HG02884 (cell line): ENCODE measurements around the gene FAM120A.
A peak's percentile ranks its signal among the peaks of the same experiment; 100 is the strongest.

Experiments
- ATAC-seq: cut with Tn5 transposase; IDR thresholded peaks from one replicate; pipeline ENCODE4 v1.9.1; 2021; ENCODE audit warnings: mild to moderate bottlenecking, moderate library complexity; ENCODE audit not compliant: unreplicated experiment

Gene FAM120A

DNA sequence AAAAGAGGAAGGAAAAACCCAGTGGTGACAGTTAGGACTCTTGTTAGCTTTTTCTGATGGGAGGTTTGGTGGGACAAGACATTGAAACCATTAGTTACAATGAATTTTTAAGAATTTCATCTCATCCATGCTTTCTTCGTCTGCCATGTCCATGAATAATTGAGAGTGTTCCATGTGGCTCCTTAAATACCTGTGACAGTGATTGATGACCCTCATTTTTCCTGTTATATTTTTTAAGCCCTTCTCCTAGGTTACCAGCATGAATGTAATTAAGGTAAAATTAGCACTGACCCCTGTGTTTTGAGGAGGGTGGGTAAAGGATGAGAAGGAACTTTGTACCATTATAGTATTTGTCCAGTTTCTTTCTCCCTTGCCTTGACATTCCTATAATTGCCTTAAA, 101.4 kb downstream of the FAM120A start:
- no peak for ATAC-seq

DNA sequence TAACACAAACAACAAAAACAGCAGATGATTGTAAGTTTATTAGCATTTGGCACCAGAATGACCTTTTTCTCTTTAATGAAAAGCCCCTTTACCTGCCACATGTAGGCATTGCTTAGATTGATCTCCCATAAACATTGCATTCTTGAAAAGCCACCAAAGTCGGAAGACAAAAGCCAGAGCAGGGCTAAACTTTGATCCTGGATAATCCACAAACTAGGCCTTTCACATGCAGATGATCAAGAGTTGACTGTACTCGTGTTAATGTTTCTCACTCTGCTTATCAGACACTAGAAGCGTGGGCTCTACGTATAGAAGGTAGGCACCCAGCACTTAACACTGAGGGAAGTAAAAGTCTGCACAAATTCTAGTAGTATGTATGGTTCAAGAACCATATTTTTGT, 103.9 kb downstream of the FAM120A start:
- ATAC-seq, result no peak

DNA sequence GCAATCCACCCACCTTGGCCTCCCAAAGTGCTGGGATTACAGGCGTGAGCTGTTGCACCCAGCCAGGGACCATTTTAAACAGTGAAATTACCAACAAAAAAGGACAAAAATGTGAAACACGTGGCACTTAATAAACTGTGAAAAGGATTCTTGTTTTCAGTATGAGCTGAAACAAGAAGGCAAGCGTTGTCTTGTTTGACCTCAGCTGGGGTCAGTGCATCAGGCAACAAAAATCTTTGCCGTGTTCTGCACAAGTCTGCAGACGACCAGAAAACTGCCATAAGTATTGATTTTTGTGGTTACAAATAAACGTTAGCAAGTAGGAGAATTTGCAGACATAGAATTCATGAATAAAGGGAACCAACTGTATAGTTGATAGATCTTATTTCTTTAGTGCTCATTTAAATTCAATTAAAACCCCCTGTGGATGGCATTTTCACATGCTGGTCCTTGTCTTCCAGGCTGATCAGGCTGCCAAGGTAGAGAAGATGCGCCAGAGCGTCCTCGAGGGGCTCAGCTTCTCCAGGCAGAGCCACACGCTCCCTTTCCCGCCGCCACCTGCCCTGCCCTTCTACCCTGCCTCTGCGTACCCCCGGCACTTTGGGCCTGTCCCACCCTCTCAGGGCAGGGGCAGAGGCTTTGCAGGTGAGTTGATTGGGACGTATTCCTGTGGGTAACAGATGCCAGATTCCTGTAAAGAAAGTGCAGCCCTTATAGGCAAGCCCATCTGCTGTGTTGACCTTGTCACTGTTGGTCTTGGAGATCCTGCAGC, 106.1 kb downstream of the FAM120A start:
- no peak for ATAC-seq

DNA sequence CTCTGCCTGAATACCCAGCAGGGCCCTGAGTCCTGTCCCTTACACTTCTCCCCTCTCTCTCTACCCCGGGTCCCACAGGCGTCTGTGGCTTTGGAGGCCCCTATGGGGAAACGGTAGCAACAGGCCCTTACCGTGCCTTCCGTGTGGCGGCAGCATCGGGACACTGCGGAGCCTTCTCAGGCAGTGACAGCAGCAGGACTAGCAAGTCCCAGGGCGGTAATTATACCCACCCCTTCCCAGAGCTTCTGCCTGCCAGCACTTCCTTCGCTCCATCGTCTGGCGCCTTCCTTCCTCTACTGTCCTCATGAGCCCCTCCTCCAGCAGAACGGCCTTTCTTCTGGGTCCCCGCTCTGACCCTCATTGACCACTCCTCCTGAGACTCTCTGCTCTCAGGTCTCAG, 107.0 kb downstream of the FAM120A start:
- no peak for ATAC-seq

DNA sequence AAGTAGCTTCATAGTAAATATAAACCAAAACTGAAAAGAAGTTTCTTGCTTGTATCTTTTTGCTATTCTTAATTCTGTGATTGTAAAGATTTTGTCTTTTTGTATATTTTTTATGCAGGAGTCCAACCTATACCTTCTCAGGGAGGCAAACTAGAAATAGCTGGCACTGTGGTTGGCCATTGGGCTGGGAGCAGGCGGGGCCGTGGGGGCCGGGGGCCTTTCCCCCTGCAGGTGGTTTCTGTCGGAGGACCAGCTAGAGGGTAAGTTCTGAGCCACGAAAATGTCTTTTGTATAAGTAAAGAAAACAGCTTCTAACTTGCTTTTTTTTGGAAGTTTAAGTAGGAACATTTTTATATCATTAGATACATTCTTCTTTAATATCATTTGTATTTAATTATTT, 109.5 kb downstream of the FAM120A start:
- ATAC-seq, result no peak

DNA sequence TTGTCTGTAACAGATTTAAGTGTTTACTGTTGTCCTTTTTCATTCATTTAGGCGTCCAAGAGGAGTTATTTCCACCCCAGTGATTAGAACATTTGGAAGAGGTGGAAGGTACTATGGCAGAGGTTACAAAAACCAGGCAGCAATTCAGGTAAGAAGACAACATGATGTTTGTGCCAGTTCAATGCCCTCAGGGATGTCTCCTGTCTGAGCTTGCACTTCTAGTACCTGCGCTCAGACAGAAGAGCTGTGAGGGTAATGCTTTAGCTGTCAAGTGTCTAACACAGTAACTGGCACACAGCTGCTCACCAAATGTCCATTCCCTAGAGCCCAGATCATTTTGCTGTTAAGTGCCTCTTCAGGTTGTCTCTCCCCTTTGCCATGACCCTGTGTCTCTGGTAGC, 110.7 kb downstream of the FAM120A start:
- no peak for ATAC-seq

DNA sequence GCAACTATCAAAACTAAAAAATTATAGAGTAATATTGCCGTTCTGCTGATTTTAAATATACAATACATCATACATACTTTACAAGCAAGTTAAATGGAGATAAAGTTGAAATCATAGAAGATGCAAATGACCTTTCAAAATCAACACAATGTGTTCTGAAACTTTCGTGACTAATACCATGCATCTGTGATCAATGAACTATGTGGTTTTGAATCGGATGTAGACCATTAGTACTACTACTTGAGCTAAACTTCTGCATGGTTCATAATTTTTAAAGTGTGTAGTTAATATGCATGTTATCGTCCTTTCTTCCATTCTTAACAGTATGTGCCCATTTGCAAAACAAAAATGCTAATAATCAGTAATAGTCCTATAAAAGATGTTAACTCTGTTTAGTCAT, 113.6 kb downstream of the FAM120A start:
- ATAC-seq, result no peak

DNA sequence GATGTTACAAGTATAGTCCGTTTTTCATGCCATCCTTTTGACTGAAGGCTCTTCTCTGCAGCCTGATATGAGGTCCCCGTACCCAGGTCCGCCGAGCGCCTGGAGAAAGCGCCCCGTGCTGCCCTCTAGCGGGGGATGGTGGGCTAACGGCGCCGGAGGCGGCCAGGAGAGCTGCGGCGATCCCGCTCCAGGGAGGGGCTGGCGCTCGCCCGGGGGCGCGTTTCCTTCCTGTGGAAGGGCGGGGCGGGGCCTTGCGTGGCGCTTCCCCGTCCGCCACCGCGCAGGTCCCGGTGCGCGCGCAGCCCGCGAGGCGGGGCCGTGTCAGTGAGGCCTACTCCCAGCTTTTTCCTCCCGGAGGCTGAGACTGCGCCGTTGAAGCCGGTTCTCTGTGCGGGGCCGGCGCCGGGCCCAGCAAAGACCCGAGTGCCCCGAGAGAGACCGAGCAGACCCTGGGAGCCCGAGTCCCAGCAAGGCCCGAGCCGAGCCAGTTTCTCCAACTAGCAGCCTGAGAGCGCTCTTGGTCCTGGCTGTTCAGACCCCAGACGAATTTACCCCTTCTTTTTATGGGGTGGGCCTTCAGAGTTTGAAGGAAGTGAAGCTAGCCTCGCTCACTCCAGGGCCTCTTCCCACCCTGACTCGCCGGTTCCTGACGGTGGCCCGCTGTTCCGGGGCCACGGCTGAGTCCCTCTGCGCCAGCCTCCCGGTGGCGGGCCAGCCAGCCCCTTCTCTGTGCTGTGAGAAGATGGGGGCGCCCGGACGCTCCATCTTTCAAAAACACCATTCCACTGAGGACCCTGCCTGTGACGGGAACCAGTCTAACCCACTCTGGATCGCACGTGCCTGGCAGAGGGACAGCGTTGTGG, 115.2 kb downstream of the FAM120A start:
- ATAC-seq, result peak; percentile 81

DNA sequence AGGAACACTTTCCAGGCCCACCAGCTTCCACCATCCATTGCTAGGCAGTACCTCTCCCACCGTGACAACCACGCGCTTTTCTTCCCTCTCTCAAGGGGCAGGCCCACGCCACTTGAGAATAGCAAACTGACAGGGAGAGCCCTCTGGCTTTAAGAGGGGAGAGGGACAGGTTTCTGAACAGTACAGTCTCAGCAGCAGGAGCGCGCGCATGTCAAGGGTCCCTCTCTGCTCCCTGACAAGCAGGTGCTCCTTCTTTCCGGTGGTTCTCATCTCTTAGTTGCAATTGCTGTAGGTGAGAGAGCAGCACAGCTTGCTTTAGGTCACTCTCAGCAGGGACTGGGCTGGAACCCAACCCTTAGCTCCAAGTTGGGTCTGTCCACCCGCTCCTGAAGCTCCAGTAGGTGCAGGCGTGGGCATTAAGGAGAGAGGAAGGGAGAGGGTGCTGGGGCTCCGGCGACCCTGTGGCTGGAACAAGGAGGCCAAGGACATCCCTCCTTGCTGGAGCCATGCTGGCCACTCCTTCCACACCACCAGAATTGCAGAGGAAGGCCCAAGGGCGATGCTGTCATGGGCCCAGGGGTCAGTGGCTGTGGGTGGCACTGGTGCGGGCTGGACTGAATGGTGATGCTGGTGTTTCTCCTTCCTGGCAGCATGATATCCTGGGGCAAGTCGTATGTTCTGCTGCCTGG, 115.9 kb downstream of the FAM120A start:
- ATAC-seq, result no peak

DNA sequence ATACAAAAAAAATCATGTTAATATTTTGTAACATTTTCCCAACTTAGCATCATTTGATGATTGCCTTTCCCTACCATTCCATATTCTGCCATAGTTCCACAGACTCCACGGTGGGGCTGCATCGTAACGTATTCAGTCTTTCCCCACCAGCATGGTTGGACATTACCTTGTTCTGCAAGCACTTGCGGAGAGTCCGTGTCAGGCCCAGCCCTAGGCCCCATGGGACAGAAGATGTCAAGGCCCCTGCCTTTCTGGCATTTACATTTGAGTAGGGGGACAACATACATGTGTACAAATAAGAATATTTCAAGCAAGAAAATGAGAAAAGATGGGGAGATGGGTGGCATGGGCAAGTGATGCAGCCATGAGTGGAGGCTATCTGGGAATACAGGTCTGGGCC, 116.7 kb downstream of the FAM120A start:
- no peak for ATAC-seq

DNA sequence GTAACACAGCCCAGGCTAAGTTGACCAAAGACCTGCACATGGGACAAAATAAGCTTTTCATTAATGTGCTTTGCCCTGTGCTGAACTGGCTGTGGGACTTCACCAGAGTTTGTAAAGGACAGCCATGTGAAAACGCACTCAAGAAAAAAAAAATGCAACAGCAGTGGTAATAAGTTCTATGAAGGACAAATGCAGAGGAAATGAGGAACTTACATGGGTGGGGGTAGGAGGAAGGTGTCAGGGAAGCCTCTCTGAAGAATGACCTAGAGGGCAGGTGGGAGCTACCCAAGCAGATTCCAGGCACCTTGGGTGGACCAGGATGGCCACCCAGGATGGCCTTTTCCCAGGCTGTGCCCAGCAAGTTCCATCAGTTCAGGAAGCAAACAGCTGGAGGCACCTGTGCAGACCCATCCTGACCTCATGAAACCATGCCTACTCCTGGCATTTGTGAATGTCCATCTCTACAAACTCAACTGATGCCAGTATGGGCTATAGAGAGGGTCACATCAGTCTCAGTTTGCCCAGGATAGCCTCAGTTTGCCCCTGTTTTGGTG, 118.2 kb downstream of the FAM120A start:
- no peak for ATAC-seq

DNA sequence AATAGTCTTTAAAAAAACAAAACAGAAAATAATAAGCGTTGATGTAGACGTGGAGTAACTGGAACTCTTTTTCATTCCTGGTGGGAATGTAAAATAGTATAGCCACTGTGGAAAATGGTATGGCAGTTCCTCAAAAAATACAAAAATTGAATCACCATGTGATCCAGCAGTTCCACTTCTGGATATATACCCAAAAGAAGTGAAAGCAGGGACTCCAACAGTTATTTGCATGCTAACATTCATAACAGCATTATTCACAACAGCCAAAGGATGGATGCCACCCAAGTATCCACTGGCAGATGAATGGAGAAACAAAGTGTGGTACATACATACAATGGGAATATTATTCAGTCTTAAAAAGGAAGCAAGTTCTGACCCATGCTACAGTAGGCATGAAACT, 120.7 kb downstream of the FAM120A start:
- no peak for ATAC-seq

DNA sequence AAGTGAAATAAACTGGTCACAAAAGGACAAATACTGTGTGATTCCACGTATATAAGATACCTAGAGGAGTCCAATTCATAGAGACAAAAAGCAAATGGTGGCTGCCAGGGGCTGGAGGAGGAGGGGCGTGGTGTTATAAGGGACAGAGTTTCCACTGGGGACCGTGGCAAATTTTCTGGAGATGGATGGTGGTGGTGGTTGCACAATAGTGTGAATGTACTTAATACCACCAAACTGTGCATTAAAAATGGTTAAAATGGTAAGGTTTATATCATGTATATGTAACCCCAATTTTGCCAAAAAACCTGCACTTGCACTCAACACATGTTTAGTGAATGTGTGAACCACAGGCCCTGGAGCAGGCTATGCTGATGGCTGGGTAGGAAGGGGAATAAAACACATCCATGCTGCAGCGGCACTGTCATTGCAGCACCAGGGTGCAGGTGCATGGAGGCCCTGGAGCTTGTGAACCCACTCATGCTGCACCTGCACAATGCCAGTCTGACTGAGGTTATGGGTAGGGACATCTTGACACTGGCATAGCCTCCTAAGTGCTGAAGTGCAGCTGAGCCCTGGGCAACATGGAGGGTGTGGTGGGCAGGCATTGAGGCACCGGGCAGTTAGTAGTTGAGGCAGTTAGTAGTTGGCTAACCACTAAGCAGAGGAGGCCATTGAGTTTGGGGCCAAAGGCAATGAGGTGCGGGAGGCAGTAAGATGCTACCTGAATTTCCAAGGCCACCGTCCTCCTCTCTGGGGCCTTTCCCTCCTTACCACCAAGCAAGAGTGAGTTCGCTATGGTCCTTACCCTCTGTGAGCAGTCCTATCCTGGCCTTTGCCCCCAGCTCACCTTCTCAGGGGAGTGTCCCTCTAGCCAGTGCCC, 121.4 kb downstream of the FAM120A start:
- ATAC-seq, result no peak

DNA sequence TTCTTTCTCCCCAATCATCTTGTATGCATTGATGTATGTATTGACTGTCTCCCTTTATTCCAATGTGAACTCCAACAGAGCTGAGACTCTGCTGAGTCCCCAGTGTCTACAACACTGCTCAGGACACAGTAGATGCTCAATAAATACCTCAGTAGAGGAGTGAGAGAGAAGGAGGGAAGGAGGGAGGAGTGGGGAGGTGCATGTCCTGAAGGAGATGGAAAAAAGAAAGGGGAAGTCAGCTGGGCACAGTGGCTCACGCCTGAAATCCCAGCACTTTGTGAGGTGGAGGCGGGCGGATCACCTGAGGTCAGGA, 122.0 kb downstream of the FAM120A start:
- ATAC-seq, result no peak

DNA sequence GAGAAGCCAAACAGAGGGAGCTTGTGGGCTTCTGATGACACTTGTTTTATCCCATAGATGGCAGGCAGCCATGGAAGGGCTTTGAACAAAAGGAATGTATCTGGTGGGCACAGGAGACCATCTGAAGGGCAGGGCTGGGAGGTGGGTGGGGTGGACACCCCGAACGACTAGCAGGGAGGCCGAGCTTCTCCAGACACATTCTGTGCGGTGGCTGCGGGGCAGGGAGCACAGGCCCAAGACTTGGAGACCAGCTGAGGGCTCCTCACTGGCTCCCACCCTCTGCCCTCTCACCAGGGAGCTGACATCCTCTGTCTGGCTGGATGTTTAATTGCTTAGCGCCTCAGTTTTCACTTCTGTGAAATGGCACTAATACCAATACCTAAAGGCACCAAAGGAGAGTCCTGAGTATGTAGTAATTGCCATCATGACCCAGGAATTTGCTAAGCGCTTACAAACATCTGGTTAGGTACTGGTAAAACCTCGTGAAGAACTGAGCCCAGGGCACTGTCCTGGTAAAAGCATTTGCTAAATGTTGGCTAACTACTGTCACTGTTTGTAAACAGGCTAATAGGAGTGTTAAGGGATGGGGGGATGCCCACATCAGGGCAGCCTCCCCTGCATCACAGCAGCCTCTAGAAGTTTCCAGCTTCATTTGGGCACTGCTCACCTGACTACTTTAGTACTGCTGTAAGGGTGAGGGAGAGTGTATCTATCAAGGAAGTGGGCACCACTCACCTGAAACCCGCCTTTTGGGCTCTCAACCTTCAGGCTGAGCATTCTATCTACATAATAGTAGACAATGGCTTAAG, 122.8 kb downstream of the FAM120A start:
- ATAC-seq, result no peak

DNA sequence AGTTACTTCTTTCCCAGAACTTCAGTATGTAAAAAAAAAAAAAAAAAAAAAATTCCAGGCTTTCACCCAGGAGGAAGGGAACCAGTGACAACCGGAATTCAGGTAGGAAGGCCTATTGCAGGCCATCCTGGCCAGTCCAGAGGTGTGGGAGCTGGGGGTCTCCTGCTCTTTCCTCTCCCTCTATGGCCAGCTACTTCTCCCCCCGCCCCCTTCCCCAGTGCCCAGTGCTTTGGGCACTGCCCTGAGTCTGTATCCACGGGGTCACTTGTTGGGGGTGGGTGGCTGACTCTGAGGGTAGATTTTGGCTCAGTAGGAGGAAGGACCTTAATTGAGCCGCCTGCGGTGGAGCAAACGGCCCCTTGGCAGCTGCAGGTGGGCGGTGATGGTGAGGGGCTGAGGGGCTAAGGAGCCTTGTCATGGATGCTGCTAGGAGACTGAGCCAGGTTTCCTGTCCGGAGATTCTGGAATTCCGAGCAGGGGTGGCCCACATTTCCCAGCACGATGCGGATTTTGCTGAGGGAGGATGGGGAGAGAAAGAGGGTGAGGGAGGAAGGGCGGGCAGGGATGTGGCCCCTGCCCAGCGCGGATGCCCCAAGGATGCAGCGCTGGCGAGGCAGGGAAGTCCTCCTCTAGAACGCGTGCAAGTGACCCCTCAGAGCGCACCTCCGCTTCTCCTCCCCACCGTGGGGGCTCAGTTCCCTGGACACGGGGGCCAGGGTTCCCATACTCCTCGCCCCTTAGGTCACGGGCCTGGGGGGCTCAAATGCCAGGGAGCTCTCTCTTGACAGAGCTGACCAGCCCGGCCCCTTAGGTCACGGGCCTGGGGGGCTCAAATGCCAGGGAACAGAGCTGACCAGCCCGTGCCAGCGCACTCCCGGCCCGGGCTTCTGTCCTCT, 123.7 kb downstream of the FAM120A start:
- ATAC-seq, result no peak

DNA sequence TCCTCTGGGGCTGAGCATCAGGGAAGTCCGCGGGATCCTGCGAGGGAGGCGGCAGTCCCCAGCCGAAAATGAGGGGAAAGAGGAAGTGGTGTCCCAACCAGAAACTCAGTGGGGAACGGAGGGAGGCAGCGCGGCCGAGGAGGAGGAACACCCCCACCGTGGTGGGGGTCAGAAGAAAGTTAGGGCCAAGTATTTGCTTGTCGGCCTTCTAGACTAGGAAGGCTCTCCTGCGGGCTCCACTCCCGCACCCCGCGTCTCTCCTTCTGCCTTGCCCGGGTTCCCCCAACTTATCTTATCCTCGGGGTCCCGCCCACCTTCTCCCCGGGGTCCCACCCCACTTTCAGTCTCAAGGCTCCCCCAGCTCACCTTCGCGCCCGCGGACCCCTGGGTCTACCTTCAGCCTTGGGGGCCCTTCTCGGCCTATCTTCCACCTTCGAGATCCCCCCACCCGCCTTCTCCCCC, 124.3 kb downstream of the FAM120A start:
- peak; percentile 31 for ATAC-seq

DNA sequence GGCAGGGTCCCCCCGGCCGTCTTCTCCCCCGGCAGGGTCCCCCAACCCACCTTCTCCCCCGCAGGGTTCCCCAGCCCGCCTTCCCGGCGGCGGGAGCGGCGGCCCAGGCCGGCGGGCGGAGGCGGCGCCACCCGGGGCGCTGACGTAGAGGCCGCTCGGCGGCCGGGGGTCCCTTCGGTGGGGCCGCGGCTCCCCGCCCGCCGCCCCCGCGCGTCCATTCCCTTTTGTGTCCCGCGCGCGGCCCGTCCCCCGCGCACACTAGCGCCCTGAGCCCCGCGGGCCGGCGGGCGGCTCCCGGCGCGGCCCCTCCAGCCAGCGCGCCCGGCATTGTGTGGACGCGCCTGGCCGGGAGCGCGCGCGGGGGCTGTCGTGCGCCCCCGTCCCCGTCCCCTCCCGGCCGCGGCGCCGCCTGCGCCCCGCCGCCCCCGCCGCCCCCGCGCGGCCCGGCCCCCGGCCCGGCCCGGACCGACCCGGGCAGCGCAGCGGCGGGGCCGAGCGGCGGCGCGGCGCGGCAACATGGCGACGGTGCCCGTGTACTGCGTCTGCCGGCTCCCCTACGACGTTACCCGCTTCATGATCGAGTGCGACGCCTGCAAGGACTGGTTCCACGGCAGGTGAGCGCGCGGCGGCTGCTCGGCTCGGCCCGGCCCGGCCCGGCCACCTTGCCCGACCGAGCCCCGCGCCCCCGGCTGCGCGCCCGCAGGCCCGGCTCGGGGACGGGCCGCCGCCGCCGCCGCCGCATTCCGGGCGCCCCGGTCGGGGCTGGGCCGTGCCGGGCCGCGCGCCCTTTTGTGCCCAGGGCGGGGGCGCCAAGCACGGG, 125.0 kb downstream of the FAM120A start, which contains the start of gene PHF2:
Gene PHF2, plus strand, starts transcription at position 327 of the 820 bp plus-strand sequence. Its CDS starts 190 bp downstream, at position 517.
- peak; percentile 42 for ATAC-seq
